Stimulated activated CD8-positive, alpha-beta memory T cell treated with anti-CD3 and anti-CD28 coated beads, Interleukin-7, amount 100 ng/mL, for 48 hours (primary cell): ENCODE results near the gene CLDN25.

Experiments
- DNase-seq, 2 donors: peaks; one replicate each; pipeline ENCODE4 v3.0.0-alpha.2; 2020; ENCODE audit warnings: low read depth in 1 of 2; ENCODE audit errors: extremely low read depth in 1 of 2

The CLDN25 gene

DNA sequence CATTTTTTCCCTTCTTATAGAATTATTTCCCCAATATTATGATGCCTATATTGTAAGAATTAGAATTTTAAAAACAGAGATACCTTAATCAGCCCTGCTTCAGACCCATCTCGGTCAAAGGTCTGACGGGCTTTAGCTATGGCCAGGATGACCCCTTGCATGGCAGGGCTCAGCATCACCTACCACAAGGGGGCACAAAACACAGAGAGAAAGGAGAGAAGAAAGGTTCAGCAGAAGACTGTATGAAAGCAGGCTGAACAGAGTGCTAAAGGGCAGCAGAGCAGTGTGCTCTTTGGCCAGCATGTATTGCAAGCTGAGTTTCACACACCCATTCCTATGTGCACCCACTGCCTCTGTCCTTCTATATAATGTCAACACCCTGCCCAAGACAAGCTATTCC lies 26.8 kb downstream of the CLDN25 start:
- no peak for DNase-seq

DNA sequence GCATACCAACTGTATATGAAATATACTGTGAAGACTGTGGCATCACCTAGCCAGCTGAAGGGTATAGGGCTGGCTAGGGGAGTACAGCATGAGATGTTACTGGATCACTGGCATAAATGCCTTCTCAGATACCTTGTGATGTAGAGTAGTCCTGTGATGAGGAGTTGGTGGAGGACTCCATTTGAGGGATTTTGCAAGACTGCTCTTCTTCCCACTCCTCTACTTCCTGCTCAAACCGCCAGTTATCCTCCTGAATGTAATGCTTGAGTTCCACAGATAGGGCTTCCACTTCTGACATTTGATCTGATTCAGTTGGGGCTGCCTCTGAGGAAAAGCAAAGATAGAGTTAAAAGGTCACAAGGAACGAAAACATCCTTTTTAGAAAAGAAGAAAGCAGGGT lies 29.3 kb downstream of the CLDN25 start:
- no peak for DNase-seq

DNA sequence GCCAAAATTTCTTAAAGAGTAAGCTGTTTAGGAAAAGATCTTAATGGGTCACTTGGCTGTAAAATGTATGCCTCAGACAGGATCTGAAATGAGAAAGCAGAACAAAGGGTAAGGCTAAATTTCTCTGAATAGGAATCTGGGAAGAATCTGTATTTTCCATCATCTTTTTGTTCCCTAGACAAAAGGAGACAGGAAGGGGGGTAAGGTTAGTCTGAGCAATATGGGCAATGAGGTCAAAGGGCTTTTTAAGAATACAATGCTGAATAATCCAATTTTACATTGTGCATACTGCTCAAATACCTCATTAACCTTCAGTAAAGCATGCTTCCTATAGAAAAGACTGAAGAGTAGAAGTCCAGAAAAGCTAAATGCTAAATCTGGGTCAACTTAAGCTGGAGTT lies 34.6 kb downstream of the CLDN25 start:
- no peak for DNase-seq

DNA sequence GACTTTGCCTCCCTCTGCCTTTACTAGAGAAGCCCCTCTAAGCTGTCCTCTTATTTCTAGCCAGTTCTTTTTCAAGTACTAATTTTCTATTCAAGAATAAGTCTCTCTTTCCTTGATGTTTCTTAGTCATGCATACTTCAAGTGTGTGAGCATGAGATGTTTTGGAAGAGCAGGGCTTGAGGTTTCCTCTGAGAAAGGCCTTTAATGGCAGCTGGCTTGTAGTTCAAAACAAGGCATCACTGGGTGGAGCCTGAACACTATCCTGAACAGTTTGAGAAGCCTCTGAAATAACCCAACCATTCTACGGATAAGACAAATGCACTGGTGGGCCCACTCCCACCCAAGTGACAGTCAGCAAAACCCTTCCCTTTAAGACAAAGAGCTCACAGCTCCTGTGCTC lies 37.6 kb downstream of the CLDN25 start:
- no peak for DNase-seq

DNA sequence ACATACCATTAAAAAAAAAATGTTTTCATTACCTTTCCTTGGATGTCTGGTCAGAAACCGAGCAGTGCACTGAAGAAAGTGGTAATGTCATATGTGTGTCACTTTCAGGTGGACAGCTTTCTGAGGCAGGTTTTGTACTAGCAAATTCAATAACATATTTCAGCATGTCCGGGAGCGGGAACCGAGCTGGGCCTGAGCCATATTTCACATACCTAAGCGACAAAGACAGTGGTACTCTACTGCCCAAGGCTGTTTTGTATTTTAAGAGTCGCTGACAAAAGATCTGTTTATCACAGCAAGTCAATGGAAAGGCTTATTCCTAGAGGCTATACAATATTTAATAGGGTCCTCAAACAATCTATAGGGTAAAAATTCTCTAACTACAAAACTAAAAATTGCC lies 38.0 kb downstream of the CLDN25 start:
- no peak for DNase-seq

DNA sequence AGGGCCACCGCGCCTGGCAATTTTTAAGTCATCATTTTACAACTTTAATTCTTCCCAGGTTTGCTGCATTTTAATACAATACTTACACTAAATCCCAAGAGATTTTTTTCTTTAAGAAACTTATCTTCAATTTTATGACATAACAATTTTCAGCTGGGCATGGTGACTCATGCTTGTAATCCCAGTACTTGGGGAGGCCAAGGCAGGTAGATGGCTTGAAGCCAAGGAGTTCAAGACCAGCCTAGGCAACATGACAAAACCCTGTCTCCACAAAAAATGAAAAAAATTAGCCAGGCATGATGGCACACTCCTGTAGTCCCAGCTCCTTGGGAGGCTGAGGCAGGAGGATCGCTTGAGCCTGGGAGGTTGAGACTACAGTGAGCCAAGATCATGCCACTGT lies 38.8 kb downstream of the CLDN25 start:
- no peak for DNase-seq

DNA sequence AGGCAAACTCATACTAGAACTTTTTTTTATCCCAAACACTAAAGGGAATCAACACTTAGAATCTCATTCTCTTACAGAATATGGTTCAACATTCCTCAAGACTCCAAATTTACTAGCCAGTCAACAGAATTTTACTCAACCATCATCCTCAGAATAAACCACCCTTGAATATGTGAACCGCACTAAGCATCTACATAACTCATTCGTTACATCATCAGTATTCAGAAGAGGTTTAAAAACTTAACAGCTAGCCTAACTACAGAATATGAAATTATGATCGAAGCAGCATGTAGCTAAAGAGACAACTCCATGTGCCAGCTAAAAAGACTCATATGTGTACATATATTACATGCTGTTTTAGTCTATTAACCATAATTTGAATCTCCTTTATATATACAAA lies 47.9 kb downstream of the CLDN25 start:
- no peak for DNase-seq

DNA sequence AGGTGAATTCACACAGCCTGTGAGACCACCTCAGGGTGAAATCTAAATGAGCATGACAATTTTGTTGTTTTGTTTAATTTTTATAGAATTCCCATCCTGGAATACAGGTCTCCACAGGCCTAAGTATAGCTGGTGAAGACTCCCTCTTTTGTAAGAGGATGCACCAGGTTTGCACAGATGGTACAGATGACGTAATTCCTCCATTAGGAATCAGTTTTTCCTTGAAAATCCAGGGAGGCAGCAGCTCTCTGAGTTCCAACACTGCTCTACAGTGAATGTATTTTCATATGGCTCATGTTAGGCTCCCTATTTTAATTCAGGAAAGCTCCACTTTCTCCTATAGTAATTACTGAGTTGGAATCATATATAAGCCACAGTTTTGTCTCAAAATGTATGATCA lies 48.6 kb downstream of the CLDN25 start:
- DNase-seq: no peak

DNA sequence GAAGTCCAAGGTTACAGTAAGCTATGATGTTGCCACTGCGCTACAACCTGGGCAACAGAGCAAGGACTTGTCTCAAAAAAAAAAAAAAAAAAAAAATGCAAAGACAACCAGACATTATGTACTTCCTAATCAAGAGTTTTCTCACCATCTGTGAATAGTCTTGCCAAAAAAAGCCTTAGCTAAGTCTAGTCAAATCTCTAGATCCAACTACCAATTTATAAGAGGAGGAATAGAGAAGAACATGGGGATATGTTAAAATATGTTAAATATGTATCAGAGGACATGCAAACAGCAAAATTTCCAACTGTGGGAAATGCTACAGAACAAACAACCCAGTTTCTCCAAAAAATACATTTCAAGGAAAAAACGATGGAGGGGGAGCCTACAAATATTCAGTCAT lies 50.2 kb downstream of the CLDN25 start:
- DNase-seq: no peak
